ENCODE results near the gene WFDC11.

Gene WFDC11

GRCh38 chr20:45621593-45621992 lies 48.4 kb downstream of the WFDC11 start:
- DNase-seq: no peak

GRCh38 chr20:45617591-45617990 lies 52.4 kb downstream of the WFDC11 start:
- no peak for DNase-seq

GRCh38 chr20:45612314-45612713 lies 57.7 kb downstream of the WFDC11 start:
- DNase-seq: no peak

- no peak for DNase-seq
Measured at GRCh38 chr20:45611054-45611453, 59.0 kb downstream of the WFDC11 start.

GRCh38 chr20:45607810-45608209 lies 62.2 kb downstream of the WFDC11 start:
- DNase-seq: no peak

All from NCI-H1105 (cell line).